NCI-H446 treated with DMSO at 0.1 percent for 48 hours (cell line): ENCODE results near the gene SEMA5A.

ENCODE experiments used
- DNase-seq: peaks from one replicate; lab custom pipeline; 2025; lab: John Stamatoyannopoulos, UW

Gene SEMA5A

DNA sequence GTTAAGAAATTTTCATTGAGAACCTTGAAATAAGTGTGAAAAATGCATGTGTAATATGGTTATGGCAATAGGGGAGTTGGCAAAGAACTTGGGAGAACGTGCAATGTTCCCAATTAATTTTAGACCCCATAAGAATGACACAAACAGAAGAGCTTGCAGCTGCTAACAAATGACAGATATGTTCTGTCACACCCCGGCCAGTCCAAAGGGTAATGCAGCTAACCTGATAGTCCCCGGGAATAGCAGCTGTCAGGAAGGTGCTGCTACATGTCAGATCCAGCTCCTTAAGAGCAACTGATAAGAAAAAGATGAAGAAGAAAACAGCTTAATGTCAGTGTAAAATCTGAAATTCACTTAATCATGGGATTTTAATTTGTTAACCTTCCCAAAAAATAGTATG is 30.4 kb downstream of the SEMA5A start:
- DNase-seq: no peak

DNA sequence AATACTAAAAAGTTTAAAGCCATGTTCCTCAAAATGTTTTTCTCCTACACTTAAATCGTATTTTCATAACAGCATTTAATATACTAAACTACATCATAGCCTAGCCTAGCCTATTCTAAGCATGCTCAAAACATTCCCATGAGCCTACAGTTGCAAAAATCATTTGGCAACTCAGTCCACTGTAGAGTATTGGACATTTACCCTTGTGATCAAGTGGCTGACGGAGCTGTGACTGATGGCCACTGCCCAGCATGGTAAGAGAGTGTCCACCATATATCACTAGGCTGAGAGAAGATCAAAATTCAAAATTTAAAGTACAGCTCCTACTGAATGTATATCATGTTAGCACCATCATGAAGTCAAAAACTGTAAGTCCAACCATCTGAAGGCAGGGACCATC is 30.9 kb downstream of the SEMA5A start:
- no peak for DNase-seq

DNA sequence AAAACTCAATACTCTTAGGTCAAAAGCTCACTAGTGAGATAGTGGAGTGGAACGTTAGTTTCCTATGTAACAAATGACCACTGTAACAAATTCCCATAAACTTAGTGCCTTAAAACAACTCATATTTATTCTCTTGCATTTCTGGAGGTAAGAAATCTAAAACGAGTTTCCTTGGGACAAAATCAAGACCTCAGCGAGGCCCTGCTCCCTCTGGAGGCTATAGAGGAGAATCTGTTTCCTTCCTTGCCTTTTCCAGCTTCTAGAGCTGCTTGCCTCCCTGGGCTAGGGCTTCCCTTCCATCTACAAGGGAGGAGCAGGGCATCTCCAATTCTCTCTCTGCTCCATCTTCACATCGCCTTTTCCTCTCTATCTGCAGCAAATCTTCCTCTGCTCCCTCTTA is 32.0 kb downstream of the SEMA5A start:
- DNase-seq: no peak

DNA sequence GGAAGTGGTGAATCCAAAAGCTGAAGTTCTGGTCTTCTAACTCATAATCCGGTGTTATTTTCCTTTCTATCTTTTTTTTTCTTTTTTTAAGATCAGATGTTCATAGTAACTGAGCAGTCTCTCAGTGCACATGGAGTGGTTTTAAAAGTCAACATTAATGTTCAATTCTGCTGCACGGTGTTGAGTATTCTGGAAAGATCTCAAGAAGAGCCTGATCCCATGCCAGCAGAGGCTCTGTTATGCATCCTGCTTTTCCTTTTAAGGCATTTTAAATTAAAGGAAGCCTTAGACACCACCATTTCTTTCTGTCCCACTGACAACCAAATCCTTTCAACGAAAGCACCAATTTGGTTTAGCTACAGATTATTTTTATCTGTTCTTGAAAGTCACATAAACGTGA is 33.4 kb downstream of the SEMA5A start:
- no peak for DNase-seq

DNA sequence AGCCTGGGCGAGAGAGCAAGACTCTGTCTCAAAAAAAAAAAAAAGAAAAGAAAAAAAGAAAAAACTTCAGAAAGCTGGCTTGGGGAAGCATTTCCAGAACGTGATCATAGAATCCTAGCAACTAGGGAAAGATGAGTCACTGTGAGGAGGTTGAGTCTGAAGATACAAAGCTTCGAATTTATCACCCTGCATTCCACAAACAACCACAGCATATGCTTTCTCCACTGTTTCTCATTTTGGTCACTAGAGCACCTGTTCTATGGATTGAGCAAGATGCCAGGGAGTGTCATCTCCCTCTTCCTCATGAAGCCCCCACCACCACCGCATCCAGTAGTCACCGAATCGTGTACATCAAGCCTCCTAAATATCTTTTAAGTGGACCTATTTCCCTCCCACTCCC is 37.9 kb downstream of the SEMA5A start:
- DNase-seq: no peak

DNA sequence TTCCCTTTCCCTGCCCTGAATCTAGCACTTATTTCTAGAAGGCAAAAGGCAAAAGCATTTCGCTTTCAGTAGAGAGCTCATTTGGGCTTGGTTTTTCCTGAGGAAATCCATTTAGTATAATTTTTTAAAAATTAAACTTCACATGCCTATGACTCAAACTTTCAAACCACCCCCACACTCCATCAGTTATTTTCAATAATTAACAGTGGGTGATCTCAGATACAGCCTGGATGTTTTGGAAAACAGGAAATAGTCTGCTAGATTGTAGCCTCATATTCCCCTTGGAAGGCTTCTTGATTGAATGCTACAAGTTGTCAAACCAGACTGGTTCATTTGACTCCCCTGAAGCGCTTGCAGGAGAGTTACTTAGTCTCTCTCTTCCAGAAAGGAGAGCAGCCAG is 40.6 kb downstream of the SEMA5A start:
- DNase-seq: no peak

DNA sequence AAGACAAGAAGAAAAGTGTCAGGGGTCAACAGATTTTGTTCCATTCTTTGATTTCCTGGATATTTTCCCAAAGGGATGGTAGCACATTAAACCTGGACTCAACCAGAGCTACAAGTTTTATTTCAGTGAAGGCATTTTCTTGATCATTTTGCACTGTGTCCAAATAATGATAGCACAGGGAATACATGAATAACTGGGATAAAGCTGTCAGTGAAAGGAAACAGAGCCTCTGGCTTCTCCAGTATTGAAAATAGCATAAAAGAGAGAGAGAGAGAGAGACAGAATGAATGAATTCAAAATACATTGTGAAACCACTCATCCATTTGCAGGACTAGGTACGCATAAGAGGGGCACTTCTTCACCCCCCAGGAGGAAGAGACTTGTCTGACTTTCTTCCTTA is 43.0 kb downstream of the SEMA5A start:
- no peak for DNase-seq

DNA sequence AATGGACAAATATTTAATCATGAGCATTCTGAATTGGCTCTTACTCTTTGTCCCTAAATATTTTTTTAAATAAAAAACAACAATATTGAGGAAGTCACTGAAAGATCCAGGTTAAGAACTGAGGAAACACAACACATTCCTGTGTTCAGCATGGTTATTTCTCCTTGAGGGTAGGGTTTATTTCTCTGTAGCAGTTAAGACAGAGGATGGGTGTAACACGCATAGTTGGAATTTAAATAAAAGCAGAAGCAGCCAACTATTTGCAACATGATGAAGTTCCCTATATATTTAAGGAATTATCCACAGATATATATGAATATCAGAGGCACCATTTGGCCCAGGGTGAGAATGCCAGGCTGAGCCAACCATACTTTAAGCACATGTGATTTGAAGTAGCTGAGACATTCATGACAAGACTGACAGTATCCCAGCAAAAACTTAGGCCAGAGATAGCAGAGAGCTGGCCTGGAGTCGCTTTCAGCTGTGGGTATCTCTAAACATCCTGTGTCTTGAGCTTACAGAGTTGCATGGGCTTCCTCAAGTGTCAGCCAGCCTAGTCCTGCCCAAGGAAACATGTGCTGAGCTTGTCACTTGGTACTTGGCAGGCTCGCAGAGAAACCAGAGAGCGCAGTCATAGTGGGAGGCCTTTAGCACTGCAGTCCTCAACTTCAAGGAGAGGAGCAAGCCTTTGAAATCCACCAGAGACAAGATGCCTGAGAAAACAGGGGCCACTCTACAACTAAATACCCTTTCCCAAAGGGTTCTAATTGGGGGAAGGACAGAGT is 43.6 kb downstream of the SEMA5A start:
- DNase-seq: no peak

DNA sequence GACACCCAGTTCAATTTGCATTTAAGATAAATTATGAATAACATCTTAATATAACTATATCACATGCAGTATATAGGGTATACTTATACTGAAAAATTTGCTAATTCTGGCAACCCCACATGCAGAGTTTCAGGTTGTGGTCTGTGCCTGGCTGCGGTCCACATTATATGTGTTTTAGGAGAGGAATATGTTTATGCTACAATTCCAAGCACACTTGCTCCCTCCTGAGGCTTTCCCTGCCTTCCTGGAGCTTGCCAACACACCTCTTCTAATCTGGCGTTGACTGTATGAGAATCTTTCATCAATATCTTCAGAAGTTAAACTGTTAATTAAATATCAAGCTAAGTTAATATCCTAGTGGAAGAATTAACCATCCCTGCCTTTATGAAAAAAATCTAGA is 45.2 kb downstream of the SEMA5A start:
- DNase-seq: no peak

DNA sequence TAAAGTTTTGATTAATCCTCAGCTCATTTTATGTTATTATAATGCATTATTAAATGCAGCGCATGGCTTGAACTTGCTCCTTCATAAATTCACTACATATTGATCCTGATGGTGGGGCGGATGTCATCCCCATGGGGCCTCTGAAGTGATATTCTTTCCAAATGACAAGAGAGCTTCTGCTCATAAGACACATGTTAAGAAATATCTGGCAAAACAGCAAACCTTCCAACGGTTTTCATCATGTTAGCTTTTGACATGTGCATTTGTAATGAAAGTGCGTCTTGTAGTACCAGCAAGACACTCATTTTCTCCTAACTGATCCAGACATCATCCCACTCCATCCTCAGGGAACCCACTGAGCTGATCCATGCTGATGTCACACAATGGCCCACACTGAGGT is 45.7 kb downstream of the SEMA5A start:
- DNase-seq: no peak

DNA sequence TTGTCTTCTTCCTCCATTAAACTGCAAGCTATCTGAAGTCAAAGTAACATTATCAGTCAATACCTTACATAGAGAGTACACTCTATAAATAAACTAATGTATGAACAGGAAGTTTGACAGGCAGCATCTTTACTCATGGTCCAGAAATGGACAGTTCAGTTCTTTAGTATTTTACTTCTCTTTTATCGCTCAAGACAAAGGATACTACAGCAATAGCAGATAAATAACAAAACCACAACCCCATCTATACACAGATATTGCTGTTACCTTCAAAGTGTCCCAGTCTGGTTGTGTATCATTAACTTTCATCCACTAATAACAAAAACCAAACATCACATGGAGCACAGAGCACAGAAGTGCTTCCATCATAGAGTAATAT is 46.4 kb downstream of the SEMA5A start:
- no peak for DNase-seq

DNA sequence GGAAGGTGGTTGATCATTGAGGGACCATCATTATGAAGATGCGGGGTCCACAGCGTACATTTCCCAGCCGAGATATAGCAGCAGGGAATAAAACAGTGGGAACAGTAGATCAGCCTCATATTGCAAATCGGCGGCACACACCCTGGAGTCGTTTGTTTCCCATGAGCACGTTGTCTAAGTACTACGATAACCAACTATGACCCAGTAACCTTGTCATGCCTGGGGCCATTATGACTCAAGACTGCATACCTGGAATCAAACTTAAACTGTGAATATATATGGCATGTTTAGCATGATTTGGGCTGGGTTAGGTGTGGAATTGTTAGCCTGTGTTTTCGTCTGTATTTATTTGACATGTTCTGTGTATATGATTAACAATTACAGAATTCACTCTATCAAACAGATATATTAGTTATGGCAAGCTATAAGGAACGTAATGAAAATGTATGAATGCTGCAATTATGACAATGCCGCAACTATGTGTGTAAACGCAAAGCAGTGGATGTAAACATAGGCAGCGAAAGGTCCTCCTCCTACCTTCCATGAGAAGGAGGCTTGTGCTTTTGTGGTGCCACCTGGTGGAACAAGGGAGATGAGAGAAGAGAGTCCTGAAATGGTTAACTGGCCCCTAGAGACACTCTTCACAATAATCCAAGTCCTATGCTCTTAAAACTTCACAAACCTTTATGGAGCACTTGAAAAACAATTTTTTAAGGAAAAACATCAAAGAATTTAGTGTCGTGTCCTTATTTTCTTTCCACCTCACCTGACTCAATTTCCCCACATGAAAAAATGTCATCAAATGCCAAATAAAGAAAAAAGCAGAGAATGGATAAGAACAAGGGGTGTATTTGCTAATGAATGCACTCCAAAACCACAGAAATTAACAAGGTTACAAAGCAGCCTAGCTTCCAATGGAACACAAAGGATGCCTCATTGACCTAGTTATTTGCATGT is 47.1 kb downstream of the SEMA5A start:
- no peak for DNase-seq

DNA sequence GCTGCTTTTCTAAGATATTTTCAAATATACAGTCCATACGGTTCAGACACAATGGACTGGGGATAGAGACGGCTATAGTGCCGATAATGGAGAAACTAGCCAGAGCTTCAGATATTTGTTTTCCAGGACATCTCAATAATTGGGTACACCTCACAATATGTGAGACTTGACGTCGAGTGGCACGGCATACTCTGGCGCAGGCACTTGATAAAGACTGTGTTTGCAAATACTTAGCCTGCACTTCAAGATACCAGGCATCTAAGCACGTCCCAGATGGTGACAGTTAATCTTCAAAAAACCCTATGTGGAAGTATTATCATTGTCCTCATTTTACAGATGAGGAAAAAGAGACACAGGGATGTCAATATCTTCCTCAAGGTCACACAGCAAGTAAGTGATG is 48.5 kb downstream of the SEMA5A start:
- no peak for DNase-seq

DNA sequence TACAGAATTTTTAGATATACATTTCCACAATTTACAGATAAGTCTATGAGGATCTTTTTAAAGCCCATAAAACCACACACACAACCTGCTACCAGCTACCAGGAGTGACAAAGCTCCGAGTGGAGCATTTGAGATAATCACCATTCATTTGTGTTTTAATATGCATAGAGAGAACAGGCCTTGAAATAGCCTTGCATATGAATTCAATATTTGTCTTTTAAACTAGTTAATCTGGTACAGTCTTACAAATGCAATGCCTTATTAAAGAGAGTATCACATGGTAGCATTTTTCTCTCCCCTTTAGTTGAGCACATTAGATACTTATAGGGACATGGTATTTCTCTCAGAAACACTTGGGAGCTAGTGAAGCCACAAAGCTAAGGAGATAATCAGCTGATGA is 49.1 kb downstream of the SEMA5A start:
- DNase-seq: no peak

DNA sequence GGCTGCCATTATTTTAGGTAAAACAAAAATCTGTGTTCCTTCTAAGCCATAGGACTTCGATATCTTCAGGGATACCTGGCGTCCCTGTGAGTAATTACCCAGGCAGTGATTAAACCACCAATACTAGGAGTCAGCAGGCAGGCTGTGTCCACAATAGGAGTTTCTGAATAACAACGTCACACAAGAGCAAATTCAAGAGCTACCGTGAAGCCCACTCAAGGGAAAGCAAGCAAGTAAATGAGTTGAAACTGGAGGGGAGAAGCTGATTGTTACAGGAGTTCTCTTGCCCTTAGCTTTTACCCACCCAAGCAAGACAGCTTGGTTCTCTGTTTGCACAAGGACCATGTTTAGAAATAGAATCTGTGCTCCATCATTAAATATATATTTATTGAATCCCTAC is 50.8 kb downstream of the SEMA5A start:
- no peak for DNase-seq

DNA sequence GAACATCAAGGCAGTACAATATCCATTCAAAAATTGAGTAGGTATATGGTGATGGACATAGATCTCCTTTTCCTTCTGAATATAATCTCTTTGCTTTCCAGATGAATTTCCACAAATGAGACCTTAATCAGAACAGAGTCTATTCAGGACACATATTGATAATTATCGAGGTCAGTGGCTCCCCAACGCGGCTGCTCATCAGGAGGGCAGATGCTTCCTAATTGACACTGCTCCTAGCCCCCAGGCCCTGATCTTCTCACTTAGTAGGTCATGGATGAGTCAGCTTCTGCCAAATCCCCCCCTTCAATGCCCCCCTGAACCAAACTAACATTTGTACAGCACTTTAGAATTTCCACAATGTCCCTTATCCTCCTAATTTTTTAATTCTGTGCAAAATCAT is 51.6 kb downstream of the SEMA5A start:
- DNase-seq: no peak

DNA sequence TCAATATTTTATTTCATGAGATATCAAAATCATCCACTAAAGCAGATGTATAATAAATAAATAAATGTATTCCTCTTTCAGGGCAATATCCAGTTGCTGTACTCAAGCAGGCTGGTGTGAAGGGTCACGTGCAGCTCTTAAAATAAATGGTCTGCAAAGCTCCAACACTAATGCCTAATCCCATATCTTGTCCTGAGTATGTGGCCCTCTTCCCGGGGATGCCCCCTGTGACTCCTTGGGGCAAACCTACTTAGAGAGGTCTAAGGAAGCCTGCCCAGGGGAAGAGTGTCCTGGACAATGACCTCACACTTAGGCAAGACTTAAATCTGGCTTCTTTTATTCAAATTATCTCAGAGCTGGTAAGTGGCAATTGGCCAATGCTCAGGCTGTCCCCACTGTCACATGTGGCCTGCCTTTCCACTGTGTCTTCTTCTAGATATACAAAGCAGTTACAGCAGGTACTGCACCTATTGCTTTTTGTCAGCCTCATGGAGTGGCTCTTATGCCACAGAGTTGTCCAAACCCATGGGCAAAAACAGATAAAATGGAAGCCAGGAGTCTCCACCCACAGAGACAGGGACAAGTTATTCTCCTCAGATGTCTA is 55.3 kb downstream of the SEMA5A start:
- no peak for DNase-seq

DNA sequence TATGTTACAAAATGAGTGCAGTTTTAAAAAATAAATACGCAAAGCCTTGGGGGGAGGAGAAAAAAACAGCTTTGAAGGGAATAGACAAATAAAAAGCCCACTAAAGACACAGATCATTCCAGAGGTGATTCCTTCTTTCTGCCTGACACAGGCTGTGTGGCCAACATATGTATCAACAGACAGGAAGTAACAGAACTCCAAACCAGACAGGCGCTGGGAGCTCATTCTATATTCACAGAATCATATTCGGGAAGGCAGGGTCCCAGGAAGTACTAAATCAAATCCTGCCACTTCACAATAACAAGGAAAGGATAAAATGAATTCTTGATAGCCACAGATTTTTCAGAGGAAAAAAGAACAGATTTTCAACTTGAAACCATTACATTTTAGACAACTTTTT is 62.1 kb downstream of the SEMA5A start:
- DNase-seq: no peak

DNA sequence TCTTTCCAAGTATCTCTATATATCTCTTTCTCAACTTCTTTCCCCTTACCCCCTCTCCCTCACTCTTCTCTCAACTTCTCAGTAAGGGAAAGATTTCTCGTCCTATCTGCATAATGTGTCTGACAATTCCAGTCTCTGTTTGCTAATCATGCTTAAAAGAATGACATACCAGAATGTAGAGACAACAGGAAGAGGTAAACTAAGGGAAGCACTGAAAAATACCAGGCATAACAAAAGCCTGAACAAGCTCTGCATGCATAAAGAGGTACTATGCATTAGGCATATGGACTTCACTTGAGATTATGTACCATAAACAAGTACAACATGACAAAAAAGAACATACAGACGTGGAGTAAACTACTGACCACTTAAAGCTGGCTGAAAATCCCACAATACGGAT is 62.6 kb downstream of the SEMA5A start:
- DNase-seq: no peak

DNA sequence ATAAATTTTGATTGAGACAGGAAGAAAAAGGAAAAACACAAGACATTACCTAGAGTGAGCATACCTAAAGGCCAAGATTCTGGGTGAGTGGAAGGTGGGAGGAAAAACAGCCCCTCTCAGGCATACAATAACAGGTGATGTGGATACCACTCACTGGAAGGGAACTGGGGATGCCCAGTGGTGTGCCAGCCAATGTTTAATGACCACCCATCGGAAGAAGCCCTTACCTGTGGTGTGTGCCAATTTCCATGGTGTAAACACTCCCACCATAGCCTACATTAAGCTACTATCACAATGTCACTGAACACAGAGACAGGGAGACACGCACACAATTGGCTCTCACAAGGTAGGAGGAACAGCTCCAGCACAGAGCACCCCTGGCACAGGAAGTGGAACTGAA is 63.5 kb downstream of the SEMA5A start:
- DNase-seq: no peak

DNA sequence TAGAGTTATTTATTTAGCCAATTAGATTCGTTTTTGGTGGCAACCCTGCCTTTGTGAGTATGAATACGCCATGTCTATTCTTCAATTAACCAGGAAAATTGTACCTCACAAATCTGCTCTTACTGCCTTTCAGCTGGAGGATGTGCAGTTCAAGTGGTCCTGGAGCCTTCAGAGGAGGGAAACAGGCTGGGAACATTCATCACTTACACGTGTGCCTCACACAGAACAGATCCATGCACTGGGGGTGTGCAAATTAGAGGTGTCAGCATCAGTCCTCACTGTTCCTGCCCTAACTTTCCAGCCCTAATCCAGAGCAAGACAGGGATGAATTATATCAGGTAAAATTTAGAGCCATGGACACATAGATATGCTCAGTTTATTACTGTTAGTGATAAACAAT is 65.4 kb downstream of the SEMA5A start:
- DNase-seq: no peak

DNA sequence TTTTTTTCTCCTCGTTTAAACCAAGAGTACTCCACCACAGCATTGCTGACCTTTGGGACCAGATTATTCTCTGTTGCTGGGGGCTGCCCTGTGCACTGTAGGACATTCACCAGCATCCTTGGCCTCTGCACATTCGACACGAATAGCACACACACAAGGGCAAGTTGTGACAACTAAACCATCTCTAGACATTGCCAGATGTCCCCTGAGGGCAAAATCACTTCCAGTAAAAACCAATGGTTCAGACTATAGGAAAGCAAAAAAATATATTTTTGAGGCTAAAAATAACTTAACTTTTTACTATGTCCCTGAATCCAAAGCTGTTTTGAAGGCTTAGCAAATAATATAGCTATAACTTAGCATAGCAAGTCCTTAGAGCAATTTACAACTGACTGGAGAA is 65.9 kb downstream of the SEMA5A start:
- DNase-seq: no peak

DNA sequence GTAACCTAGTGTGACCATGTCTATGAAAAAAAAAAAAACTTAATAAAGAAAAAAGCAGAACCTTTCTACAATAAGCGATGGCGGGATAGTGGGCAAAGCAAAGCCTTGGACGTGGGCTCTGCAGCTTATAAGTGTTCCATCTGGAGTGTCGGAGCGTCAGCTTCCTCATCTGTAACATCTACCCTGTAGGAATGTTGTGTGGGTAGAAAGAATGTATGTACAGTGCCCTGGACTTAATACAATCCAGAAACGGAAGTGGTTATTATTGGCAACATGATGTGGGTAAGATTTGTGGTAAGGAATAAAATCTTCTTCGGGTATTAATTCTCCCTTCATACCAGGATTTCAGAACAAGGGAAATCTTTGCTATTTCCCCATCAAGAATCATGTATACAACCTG is 66.5 kb downstream of the SEMA5A start:
- no peak for DNase-seq
